ENCODE data around the gene PTPN4.

The PTPN4 gene

DNA sequence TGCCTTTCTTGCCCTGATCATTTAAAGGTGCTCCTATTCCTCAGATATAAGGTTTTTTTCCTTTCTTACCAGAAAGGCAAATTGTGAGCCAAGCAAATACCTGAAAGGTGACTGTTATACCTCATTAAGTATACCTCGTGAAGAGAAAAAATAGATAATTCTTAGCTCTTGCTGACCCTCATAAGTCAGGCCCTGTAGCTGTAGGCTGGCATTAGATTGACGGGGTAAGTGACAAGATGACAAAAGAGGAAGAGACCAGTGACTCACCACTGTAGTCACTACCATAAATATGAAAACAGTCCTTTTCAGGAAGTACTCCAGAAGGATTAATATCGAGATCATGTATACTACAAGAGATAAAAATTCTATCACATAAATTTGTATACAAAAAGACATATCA lies 104.6 kb downstream of the PTPN4 start:
- DNase-seq = no peak

DNA sequence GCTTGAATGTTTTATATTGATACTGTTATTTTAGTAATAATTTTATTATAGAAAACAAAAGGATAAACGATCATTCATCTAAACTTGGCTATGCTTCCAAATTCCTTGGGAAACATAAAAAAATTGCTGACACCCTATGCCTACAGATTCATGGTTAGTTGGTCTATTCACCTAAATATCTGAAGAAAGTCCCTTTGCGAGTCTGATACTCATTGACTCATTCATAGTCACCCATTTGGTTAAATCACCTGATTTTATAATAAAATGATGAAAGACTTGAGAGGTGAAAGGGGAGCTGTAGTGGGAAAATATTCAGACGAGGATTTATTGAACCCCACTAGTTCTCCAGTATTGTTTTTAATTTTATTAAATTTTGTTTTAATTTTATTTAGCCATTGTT lies 112.0 kb downstream of the PTPN4 start:
- DNase-seq = no peak

DNA sequence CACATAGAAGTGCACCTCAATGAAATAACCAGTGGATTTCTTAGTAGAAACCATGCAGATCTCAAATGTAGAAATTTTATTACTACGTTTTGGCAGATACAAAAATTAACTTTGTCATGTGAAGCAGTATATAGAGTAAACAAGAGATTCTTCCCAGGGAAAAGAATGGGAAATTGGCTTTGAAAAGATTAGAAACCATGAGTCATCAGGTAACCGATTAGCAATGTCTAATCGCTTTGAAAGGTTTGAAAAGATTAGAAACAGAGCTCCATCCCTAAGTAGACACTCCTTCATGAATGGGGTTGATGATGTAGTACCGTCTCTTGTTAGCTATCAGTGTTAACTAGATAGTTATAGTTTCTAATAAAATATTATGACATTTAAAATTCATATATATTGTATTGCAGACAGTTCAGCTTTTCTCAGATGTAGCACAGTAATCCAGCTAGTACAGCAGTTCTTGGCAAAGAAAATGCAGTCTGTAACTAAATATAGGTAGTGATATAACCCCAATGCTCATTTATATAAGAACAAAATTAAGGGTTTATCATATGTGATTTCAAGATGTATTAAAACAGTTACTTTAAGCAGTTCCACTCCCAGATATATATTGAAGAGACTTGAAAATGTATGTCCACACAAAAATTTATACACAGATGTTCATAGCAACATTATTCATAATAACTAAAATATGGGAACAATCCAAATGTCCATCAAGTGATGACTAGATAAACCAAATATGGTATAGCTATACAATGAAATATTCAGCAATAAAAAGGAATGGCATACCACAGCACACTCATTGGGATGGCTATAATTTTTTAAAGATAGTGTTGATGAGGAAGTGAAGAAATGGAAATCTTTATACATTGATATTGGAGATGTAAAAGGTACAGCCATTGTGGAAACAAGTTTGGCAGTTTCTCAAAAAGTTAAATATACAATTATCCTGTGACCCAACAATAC lies 113.9 kb downstream of the PTPN4 start:
- DNase-seq = no peak

DNA sequence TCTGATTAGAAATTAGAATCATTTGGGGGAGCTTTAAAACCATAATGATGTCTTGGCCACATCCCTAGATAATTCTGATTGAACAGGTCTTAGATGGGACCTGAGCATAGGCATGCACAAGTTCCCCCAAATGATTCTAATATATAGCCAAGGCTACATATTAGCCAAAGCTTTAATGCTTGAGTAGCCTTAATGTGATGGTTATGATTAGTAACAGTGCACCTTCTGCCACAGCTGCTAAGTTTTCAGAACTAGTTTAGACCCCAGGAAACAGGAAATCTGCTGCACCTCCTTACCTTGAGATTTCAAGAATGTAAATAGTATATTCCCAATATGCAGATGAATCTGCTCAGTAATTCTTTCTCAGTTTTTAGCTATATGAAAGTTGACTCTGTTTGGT lies 119.8 kb downstream of the PTPN4 start:
- no peak for DNase-seq

DNA sequence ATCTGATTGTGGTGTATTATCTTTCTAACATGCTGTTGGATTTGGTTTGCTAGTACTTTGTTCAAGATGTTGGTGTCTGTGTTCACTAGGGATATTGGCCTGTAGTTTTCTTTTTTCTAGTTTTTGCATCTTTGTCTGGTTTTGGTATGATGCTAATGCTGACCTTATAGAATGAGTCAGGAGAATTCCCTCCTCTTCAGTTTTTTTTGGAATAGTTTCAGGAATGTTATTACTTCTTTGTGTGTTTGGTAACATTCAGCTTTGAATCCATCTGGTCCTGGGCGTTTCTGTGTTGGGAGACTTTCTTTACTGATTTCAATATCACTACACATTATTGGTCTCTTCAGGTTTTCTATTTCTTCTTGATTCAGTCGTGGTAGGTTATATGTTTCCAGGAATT lies 129.0 kb downstream of the PTPN4 start:
- no peak for DNase-seq

DNA sequence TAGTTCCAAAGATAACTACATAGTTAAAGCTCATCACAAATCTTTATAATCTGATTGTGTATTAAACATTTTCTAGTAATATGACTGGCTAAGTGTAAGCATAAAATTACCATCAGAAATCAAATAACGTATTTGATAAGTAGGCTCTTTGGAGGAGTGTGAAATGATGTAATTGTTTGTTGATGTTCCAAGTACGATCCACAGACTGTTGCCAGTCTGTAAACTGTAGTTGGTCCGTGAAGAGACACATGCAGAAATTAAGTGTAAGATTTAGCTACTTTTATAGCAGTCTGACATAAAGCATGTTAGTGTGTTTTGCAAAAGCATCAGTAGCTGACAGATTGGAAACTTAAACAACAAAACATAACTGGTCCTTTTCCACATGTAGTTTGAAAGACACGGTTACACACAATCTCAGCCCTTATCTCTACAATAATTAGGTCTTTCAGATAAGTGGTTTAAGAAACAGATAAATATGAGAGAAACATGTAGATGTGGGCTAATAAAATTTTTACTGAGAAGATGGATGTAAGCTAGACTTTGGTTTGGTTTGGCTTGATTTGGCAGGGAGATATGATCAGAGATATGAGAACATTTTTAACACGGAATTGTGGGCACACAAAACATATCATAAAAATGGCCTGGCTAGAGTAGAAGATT lies 138.1 kb downstream of the PTPN4 start:
- no peak for DNase-seq

DNA sequence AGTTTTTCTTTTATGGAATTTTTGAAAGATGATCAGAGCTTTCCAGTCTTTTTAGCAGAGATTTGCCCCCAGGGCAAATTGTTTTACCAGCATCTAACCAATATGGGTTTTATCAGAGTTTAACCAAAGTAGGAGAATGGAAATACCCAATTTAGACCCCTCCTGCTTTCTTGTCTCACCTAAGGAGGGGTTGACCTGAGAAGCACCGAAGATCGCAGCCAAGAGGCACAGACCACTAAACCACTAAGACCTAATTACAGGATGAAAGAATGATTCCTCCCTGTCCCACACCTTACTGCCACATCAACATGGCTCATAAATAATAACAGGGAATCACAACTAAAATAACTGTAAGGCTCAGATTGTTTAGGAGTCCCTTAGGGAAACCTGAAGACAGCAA lies 141.3 kb downstream of the PTPN4 start:
- no peak for DNase-seq

DNA sequence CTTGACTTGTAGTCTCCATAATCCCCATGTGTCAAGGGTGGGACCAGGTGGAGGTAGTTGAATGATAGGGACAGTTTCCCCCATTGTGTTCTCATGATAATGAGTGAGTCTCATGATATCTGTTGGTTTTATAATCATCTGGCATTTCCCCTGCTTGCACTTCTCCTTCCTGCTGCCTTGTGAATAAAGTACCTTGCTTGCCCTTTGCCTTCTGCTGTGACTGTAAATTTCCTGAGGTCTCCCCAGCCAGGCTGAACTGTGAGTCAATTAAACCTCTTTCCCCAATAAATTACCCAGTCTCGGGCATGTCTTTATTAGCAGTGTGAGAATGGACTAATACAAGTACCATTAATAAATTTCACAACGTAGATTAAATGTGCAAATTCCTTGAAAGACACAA lies 150.8 kb downstream of the PTPN4 start:
- no peak for DNase-seq

DNA sequence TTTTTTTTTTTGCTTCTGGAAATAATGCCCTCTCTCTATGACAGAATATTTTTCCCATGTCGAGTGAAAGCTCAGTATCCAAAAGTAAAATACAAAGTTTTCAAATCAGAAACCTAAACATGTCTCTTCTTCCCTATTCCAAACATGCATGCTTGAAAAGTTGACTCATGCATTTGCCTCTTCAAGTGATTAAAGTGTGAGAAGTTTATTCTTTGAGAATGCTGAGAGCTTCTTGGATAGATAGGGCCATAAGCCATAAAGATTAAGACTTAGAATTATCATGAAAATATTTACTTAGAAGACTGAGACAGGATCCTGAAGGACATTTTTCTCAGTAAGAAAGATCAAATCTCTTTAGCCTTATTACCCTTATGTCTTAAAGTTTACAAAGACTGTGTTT lies 154.5 kb downstream of the PTPN4 start:
- no peak for DNase-seq

DNA sequence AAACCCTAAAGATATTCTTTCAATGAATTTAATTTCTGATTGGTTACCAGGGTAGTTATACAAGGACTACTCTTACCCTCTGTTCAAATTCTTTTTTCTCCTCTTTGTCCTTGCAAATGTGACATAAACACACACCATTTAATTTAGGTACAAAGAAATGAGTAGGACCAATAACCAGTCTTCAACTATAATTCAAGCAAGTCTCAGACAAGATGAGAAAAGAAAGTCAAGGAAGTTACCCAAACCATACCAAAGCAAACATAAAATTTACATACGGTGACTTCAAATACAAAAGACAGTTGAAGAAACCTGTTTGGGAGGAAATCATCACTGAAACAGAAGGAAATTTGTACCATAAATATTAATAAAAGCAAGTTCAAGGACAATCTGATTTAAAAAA lies 162.1 kb downstream of the PTPN4 start:
- no peak for DNase-seq

DNA sequence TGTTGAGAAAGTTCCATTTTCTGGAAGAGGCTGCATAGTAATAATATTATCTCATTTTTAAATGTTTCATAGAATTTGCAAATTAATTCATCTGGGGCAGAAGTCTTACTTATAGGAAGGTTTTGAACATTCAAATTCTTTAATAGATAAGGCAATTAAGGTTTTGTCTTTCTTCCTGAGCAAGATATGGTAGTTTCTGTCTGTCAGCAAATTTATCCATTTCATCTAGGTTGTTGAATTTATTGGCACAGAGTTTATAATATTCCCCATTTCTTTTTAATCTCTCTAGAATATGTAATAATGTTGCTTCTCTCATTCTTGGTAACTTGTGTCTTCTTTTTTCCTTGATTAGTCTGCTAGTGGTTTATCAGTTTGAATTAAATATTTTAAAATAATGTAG lies 163.0 kb downstream of the PTPN4 start:
- no peak for DNase-seq

DNA sequence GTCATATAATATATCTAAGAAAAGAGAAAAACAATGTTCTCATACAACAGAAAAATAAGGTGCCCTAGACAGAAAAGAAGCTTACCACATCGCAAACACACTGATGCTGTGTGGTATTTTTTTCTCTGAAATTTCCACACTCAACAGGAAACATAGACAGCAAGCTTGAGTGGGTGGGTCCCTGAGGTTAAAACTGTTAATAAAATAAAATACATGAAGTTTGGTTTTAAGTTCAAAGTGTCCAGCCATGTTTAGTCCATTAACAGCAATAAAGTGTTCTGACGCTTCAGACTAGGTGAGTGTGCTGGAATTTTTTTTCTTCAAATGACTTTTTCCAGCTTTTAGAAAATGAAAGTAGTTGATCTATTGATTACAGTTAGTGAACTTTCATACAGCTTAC lies 169.8 kb downstream of the PTPN4 start:
- no peak for DNase-seq

DNA sequence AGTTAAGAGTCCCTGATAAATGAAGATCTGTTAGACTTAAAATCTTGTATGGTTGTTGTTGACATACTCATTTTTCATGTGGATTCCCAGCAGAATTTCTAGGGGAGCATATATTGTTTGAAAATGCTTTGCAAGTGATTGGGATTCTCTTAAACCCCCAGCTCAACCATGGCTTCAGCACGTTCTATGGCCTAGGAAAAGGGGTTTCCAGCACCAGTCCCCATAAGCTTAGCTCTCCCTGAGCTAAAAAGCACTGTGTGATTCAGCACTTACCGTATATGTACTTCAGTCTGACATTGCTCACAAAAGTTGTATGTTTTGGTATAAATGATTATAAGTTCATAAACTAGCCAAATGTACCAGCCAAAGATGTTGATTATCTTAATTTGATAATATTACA lies 173.1 kb downstream of the PTPN4 start:
- no peak for DNase-seq

DNA sequence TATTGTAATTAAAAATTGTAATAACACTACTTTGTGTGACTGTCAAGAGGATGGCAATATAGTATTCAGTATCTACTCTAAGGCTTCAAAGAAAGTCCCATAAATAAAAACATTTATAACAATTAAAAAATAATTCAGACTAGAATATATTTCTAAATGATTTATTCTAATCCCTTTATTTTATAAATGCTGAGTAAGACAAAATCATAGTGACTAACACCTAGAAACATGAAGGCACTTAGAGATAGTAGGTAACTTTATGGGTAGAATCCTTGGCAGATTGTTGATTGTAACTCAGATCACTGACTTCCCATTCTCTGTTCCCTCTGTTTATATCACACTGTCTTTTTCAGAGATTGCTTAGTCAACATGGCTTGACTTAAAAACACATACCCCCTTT lies 174.6 kb downstream of the PTPN4 start:
- no peak for DNase-seq

DNA sequence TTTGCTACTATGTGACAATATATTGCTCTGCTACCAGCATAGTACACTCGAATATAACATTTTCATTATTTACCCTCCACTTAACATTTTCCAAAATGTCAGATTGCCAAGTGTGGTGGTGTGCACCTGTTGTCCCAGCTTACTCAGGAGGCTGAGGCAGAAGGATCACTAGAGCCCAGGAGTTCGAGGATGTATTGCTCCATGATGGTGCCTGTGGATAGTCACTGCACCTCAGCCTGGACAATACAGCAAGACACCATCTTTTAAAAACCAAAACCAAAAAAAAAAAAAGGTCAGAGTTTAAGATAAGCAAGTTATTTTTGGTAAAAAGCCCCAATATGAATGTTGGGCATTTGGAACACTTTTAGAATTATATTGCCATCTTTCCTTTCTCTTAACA lies 178.0 kb downstream of the PTPN4 start:
- no peak for DNase-seq

DNA sequence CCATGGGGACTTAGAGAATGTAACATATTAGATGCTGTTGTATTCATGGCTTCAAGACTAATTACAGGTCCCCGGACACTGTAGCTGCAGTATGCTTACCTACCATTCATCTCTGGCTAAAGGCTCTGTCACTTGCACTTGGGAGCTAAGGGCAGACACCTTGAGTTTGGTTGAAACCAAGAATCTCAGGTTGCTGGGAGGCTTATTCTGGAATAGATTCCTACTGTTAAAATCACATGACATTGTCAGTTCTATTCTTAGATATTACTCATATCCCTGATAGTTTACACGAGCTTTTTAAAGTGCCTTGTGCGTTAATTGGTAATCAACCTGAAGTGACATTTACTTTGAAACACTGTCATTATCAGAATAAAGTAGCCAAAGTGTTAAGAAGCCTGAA lies 180.2 kb downstream of the PTPN4 start:
- no peak for DNase-seq

DNA sequence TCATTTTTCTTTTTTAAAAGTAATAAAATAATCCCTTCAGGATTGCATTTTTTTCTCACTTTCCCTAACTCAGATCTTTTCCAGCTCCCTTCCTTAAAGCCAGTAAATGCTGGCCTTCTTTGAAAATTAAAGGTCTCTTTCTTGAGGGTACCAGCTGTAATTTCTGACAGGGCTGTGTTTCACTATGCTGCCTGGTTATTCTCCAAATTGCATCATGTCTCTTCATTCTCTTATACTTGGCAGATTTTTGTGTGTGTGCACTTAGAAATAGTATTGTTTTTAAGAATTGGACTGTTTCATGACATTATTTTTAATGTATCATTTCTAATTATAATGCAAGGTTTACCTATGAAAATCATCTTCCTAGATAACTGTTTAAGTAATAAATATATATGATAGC lies 181.1 kb downstream of the PTPN4 start:
- no peak for DNase-seq

DNA sequence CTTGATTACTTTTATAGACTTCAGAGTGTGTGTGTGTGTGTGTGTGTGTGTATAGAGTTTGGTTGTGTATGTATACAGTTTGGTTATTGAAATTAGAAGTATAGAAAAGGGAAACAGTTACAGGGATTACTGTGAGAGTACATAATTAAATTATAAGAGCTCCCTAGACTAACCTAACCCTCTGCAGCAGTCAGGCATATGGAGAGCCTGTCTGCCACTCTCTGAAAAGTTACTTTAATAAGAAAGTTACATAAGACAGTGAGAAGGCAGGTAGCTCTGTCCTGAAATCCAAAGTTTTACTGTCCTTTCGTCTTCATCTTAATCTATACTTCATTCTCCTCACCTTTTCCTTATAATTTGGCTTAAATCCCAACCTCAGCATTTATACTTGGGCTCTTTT lies 181.7 kb downstream of the PTPN4 start:
- no peak for DNase-seq

DNA sequence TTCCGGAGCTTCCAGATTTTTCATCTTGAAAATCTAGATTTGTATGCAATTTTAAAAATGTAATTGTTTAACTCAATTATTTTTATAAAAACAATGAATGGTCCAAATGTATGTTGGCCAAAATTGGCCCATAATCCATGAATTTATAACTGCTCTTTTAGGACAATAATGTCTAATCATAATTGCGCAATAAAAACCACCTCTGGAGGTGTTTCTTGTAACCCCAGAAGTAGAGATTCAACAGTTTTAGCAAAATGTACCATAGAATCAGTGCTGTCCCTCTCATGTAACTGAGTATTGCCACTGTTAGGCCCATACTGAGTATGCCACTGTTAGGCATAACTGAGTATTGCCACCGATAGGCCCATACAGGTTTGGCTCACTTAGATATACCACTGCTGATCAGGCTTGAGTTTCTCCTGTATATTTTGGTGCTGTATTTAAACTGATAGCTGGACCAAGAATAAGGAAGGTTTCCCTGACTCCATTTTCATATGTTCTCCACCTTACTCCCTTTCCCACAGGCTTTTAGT lies 182.3 kb downstream of the PTPN4 start:
- DNase-seq = no peak

DNA sequence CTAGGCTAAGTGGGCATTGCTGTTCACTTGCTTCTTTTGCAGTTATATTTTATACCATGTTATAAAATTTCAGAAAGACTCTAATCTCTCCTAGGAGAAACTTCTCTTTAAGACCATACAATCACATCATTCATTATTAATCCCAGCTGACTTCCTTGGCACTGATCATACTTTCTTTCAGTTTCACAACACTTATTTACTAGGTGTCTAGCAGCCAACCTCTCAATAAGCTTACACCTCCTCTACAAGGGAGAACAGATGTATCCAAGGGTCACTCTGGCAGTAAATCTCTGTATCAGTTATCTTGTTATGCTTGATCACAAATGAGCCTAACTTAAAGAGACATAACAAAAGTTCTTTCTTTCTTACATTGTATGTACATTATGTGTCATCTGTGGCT lies 183.3 kb downstream of the PTPN4 start:
- no peak for DNase-seq

DNA sequence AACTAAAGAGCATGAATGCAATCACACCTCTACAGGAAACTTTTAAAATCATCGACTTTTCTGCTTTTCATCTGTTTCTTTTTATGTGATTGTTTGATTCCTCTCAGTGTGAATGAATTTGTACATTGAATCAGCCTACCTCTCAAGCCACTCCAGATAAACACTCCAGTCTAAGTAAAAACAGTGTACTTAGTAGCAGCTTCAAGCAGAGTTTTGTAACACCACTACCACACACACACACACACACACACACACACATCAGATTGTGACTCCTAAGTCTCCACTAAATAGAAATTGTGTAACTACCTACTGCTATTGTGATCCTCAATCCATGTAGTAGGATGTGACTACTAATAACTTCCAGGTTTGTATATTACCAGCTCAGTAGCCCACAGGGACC lies 187.8 kb downstream of the PTPN4 start:
- no peak for DNase-seq

DNA sequence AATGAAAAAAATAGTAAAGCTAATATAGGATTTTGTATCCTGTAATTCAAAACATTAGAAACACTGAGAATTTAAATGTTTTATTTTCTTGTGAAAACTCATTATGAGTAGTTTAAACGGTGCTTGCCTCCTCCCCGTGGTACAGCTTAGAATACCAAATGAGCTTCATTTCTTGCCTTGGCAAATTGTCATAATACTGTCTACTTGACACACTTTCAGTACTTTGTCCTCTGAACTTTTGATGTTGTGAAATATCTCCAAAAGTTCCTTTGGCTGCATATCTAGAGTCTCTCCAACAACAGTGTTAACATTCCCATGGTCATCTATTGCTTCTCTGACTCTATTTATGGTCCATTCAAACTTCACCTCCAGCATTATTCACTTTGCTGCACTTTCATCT lies 191.2 kb downstream of the PTPN4 start:
- no peak for DNase-seq

DNA sequence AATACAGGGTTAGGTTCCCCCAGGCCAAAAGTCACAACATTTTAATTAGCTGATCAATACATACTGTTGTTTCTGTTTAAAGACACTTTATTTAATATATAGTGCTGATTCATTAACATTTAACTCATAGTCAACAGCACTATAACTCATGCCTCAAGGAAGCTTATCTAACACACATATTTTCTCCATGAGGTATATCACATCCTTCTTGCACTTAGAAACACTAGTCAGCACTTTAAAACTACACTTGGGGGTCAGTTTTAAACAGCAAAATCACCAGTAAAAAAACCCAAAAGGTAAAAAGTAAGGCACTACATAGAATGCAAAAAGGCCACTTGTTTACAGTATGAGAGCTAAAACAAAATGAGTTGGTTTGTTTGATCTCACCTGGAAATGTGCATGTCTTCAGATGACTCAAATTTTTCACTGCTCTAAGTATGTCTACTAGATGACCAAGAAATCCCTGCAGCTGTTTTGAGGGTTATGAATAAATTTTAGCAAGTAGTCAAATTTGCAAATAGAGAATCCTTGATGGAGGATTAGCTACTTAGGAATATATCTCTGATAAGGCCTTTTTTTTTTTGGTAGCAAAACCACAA lies 199.0 kb downstream of the PTPN4 start:
- no peak for DNase-seq

DNA sequence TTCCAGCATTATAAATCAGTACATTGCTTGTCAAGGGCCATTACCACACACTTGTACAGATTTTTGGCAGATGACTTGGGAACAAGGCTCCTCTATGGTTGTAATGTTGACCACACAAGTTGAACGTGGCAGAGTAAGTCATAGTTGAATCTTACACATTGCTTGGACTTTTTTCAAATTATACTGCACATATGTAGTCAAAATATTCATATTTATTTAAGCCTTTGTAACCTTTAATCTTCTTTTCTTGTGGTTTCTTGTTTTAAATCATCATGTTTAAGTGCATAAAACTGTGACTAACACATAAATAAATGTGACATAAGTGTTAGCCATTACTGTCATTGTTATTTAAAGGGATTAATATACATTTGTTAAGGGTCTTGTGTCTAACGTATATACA lies 201.1 kb downstream of the PTPN4 start:
- no peak for DNase-seq

All from midbrain (tissue), 1 donor.